NT2/D1 (cell line): ENCODE measurements around the gene IFT20.

Experiments used
- DNase-seq: peaks from one replicate; pipeline ENCODE4 v3.0.0-alpha.2; 2011; ENCODE audit warnings: low read depth, low spot score
- H3K27me3 ChIP-seq: 2 replicates; pipeline ENCODE4 v1.6.0; 2011; ENCODE audit warnings: mild to moderate bottlenecking; ENCODE audit not compliant: insufficient read length, insufficient read depth
- H3K36me3 ChIP-seq: 2 replicates; pipeline ENCODE4 v1.6.1; 2011; ENCODE audit warnings: mild to moderate bottlenecking, low read length, mixed read lengths; ENCODE audit not compliant: insufficient read depth, insufficient read length
- H3K4me1 ChIP-seq: 2 replicates; pipeline ENCODE4 v1.5.1; 2011; ENCODE audit not compliant: insufficient read depth, insufficient read length
- H3K4me3 ChIP-seq: 2 replicates; pipeline ENCODE4 v1.5.1; 2011; ENCODE audit warnings: low read depth; ENCODE audit not compliant: insufficient read length
- H3K9ac ChIP-seq: 2 replicates; pipeline ENCODE4 v1.6.0; 2011; ENCODE audit warnings: low read depth; ENCODE audit not compliant: insufficient read length
- H3K9me3 ChIP-seq: 2 replicates; pipeline ENCODE4 v1.5.1; 2011; ENCODE audit warnings: mild to moderate bottlenecking, low read length; ENCODE audit not compliant: insufficient read depth
- SUZ12 ChIP-seq: IDR thresholded peaks from 2 replicates; pipeline ENCODE4 v1.6.1; 2011; ENCODE audit not compliant: insufficient read length, insufficient read depth; ENCODE audit errors: extremely low read depth
- YY1 ChIP-seq: IDR thresholded peaks from 2 replicates; pipeline ENCODE4 v1.6.1; 2011; ENCODE audit not compliant: insufficient read length, insufficient read depth
- ZNF274 ChIP-seq: IDR thresholded peaks from 2 replicates; pipeline ENCODE4 v1.6.1; 2011; ENCODE audit warnings: mild to moderate bottlenecking, low read depth, low read length

IFT20 gene

DNA sequence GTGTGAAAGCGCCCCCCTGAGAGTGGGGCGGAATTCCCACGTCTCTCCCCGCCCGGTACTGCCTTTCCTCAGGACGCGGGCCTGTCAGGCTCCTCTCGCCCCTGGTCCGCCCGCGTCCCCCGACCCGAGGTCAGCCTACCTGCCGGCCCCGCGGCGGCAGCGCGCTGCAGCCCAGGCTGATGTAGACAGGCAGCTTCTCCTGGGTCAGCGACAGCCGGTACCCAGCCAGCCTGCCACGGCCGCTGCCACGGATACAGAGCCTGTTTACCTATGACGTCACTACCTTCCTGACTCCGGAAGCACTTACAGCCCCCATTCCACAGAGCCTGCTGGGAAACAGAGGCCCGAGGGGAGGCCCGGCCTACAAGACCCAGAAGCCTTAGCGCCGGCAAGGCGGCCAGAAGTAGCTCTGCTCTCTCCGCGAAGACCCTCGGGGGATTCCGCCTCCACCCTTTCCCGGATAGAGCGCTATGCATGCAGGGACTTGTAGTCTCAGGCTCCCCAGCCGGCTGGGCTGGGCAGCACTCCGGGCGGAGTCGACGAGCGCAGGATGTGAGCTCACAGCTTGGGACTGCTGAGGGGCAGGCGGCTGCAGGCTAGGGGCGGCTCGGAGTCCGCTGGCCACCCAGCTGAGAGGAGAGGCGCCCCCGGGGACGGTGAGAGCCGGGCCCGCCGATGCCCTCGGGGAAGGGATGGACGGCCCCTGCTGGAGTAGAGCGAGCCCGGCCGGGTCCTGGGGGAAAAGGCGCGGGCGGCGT is at the start of gene IFT20, which contains the start of gene TNFAIP1:
Gene IFT20 (minus strand): TSS at position 272 of the 758 bp plus-strand sequence. CDS start 3,487 bp downstream, outside the sequence.
Gene TNFAIP1 (plus strand): TSS at position 561 of the 758 bp plus-strand sequence. CDS start 3,761 bp downstream, outside the sequence.
- H3K4me3 ChIP-seq = peak within 1 kb of the TSS; percentile 71
- H3K36me3 ChIP-seq = peaks cover 38% of the 10 kb centered on the region
- no peaks in the 10 kb centered on the region for H3K4me1 ChIP-seq
- DNase-seq = peak; percentile 98
- H3K27me3 ChIP-seq = no peaks in the 10 kb centered on the region
- TF ChIP-seq SUZ12 = no peak
- TF ChIP-seq ZNF274 = no peak
- TF ChIP-seq YY1 = no peak
- no peaks in the 10 kb centered on the region for H3K9me3 ChIP-seq
- H3K9ac ChIP-seq = peak within 1 kb of the TSS; percentile 74

DNA sequence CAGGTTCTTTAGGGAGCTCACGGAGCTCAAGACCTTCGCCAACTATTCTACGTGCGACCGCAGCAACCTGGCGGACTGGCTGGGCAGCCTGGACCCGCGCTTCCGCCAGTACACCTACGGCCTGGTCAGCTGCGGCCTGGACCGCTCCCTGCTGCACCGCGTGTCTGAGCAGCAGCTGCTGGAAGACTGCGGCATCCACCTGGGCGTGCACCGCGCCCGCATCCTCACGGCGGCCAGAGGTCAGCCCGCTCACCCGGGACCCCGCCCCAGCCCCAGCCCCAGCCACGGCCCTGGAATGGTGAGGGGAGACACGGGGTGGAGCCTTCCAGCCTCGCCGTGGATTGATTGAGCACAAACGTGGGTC is 49.7 kb upstream of the IFT20 start:
- Histone ChIP-seq H3K36me3 (peaks cover 16% of the 10 kb centered on the region), H3K4me3 (no peak overlapping the region), H3K4me1 (peaks cover 2% of the 10 kb centered on the region), H3K9me3 (no peaks in the 10 kb centered on the region), H3K9ac (no peak overlapping the region), H3K27me3 (peaks cover 9% of the 10 kb centered on the region)
- TF ChIP-seq SUZ12 (no peak), ZNF274 (no peak), YY1 (no peak)
- DNase-seq = no peak

DNA sequence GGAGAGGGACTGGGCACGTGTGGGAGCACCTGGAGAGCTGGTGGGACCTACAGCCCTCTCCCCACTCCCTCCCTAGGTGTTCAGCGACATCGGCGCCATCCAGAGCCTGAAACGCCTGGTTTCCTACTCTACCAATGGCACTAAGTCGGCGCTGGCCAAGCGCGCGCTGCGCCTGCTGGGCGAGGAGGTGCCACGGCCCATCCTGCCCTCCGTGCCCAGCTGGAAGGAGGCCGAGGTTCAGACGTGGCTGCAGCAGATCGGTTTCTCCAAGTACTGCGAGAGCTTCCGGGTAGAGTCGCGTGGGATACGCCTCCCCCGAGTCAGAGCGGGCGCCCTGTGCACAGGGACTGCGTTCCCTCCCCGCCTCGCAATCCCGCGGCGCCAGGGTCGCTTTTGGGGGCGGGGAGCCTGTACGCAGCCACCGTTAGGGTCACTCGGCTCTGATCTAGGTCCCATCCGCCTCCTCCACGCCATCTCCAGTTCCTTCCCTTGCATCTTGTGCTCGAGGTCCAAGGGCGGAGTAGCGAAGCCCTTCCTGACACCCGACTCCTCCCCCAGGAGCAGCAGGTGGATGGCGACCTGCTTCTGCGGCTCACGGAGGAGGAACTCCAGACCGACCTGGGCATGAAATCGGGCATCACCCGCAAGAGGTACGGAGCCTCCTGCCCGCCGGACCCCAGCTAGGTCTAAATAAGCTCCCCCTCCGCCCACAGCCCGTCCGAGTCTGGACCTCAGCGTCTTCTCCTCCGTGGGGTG is 49.2 kb upstream of the IFT20 start:
- TF ChIP-seq YY1 = no peak
- no peak for TF ChIP-seq ZNF274
- Histone ChIP-seq H3K4me3 (no peak overlapping the region), H3K27me3 (peaks cover 9% of the 10 kb centered on the region), H3K4me1 (peaks cover 2% of the 10 kb centered on the region), H3K9me3 (no peaks in the 10 kb centered on the region), H3K36me3 (peaks cover 12% of the 10 kb centered on the region), H3K9ac (no peak overlapping the region)
- no peak for DNase-seq

DNA sequence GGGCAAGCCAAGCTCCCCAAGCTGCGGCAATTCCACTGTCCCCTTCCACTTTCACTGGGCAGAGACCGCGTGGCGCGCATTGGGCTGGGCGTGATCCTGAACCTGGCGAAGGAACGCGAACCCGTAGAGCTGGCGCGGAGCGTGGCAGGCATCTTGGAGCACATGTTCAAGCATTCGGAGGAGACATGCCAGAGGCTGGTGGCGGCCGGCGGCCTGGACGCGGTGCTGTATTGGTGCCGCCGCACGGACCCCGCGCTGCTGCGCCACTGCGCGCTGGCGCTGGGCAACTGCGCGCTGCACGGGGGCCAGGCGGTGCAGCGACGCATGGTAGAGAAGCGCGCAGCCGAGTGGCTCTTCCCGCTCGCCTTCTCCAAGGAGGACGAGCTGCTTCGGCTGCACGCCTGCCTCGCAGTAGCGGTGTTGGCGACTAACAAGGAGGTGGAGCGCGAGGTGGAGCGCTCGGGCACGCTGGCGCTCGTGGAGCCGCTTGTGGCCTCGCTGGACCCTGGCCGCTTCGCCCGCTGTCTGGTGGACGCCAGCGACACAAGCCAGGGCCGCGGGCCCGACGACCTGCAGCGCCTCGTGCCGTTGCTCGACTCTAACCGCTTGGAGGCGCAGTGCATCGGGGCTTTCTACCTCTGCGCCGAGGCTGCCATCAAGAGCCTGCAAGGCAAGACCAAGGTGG is 46.0 kb upstream of the IFT20 start:
- no peak for DNase-seq
- no peak overlapping the region for H3K9ac ChIP-seq

GRCh38 chr17:28379814-28380801 is 44.8 kb upstream of the IFT20 start:
- Histone ChIP-seq H3K9me3 (no peaks in the 10 kb centered on the region), H3K4me3 (no peak overlapping the region), H3K36me3 (peaks cover 2% of the 10 kb centered on the region), H3K27me3 (peaks cover 9% of the 10 kb centered on the region), H3K9ac (no peak overlapping the region), H3K4me1 (peaks cover 2% of the 10 kb centered on the region)
- DNase-seq = no peak
- TF ChIP-seq SUZ12 (no peak), ZNF274 (no peak)

More for the DNA sequence above, 46.0 kb upstream of the IFT20 start:
- H3K4me1 ChIP-seq = peaks cover 2% of the 10 kb centered on the region
- TF ChIP-seq SUZ12 = no peak
- no peak for TF ChIP-seq YY1
- no peak for TF ChIP-seq ZNF274
- H3K4me3 ChIP-seq = no peak overlapping the region
- H3K36me3 ChIP-seq = peaks cover 2% of the 10 kb centered on the region
- H3K27me3 ChIP-seq = peaks cover 9% of the 10 kb centered on the region
- no peaks in the 10 kb centered on the region for H3K9me3 ChIP-seq

DNA sequence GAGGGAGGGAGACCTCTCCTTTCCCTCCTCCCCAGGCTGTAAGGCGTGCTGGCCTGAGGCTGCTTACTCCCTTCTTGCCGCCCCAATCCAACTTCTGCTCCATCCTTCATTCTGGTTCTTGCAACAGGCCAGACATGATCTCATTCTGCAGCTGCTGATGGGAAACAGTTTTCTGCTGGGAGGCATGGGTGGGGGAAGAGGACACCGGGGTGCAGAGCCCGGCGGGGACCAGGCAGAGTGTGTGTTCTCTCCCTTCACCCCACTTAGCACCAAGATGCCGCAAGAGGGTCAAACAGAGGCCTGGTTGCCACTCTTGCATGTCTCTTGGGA is 37.6 kb upstream of the IFT20 start:
- Histone ChIP-seq H3K9me3 (no peaks in the 10 kb centered on the region), H3K9ac (peak overlapping the region; percentile 80)

More for the DNA sequence above, 37.6 kb upstream of the IFT20 start:
- H3K4me1 ChIP-seq = peaks cover 17% of the 10 kb centered on the region
- H3K4me3 ChIP-seq = no peak overlapping the region
- H3K36me3 ChIP-seq = peaks cover 4% of the 10 kb centered on the region
- TF ChIP-seq SUZ12 (no peak), ZNF274 (no peak), YY1 (no peak)
- H3K27me3 ChIP-seq = peaks cover 22% of the 10 kb centered on the region
- no peak for DNase-seq
